ENCODE results near the gene TBX21.
"Not testable (repeated sequence)": the region's sequence is repeated elsewhere in the genome, so short reads cannot be mapped to it uniquely, and the experiment has no call there.

Gene TBX21

DNA sequence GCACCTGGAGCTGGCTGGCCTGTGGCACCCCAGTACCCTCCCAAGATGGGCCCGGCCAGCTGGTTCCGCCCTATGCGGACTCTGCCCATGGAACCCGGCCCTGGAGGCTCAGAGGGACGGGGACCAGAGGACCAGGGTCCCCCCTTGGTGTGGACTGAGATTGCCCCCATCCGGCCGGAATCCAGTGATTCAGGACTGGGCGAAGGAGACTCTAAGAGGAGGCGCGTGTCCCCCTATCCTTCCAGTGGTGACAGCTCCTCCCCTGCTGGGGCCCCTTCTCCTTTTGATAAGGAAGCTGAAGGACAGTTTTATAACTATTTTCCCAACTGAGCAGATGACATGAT, 12.0 kb downstream of the TBX21 start:
- Histone ChIP-seq H3K36me3 (ENCODE audit: control insufficient read depth, insufficient read depth, low read length) (no peaks in the 10 kb centered on the region), H3K4me3 (ENCODE audit: low read length) (no peak overlapping the region), H3K27me3 (ENCODE audit: control insufficient read depth, insufficient read depth, low read length) (peaks cover 9% of the 10 kb centered on the region), H3K27ac (ENCODE audit: low read depth, low read length) (no peak overlapping the region), H3K9ac (ENCODE audit: low read length) (no peak overlapping the region), H3K4me1 (ENCODE audit: control insufficient read depth, insufficient read depth, low read length) (no peaks in the 10 kb centered on the region)

DNA sequence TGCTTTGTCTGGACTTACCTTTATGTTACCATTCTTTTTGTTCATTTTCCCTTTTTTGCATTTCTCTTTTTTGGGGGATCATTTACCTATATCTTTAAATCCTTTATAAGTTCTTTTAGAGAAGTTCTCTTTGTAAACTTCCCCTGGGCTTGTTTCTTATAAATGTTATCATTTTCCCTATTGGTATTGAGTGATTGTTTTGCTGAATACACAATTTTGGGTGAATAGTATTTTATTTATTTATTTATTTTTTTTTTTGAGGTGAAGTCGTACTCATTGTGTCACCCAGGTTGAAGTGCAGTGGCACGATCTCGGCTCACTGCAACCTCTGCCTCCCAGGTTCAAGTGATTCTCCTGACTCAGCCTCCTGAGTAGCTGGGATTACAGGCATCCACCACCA, 18.4 kb downstream of the TBX21 start:
- Histone ChIP-seq H3K9ac (ENCODE audit: low read length) (no peak overlapping the region), H3K27ac (ENCODE audit: low read depth, low read length) (no peak overlapping the region), H3K36me3 (ENCODE audit: control insufficient read depth, insufficient read depth, low read length) (no peaks in the 10 kb centered on the region), H3K4me1 (ENCODE audit: control insufficient read depth, insufficient read depth, low read length) (no peaks in the 10 kb centered on the region), H3K4me3 (ENCODE audit: low read length) (no peak overlapping the region), H3K27me3 (ENCODE audit: control insufficient read depth, insufficient read depth, low read length) (no peaks in the 10 kb centered on the region)

DNA sequence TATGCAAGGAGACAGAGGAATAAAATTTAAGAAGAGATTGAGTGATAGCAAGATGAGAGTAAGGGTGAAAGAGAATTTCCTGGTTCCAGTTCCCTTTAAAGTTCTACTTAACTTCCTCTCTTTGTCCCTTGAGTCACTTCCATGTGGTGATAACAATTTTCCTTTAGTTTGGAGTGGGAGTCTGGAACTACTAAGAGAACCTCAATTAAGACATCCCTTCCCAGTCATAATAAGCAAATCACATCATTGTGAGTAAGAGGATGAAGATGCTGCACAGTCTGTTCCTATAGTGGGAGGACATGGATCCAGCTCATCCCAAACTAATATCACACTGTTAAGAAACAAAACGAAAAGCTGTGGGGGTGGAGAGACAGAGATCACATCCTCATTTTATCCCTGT, 24.4 kb downstream of the TBX21 start:
- no peak overlapping the region for H3K27ac ChIP-seq (ENCODE audit: low read depth, low read length)
- H3K9ac ChIP-seq (ENCODE audit: low read length): no peak overlapping the region
- no peaks in the 10 kb centered on the region for H3K4me1 ChIP-seq (ENCODE audit: control insufficient read depth, insufficient read depth, low read length)
- no peaks in the 10 kb centered on the region for H3K36me3 ChIP-seq (ENCODE audit: control insufficient read depth, insufficient read depth, low read length)
- no peak overlapping the region for H3K4me3 ChIP-seq (ENCODE audit: low read length)
- no peaks in the 10 kb centered on the region for H3K27me3 ChIP-seq (ENCODE audit: control insufficient read depth, insufficient read depth, low read length)

DNA sequence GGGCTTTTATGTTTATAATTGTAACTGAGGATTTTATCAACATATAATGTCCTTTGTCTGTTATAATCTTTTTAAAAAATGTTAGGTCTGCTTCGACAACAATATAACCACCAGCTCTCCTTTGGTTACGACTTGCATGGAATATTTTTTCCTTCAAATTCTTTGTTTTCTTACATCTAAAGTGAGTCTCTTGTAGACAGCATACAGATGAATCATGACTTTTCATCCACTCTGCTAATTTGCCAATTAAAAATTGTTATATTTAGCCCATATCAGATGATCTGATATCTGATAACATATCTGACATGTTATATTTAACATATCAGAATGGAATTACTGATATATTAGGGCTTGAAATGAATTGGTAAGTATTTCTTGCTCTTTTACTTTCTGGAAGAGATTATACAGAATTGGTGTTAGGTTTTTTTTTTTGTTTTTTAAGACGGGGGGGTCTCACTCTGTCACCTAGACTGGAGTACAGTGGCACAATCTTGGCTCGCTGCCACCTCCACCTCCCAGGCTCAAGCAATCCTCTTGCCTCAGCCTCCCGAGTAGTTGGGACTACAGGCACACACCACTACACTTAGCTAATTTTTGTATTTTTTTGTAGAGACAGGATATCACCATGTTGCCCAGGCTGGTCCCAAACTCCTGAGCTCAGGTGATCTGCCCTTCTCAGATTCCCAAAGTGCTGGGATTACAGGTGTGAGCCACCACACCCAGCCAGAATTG, 27.5 kb downstream of the TBX21 start:
- no peak overlapping the region for H3K9ac ChIP-seq (ENCODE audit: low read length)
- no peaks in the 10 kb centered on the region for H3K36me3 ChIP-seq (ENCODE audit: control insufficient read depth, insufficient read depth, low read length)
- no peaks in the 10 kb centered on the region for H3K4me1 ChIP-seq (ENCODE audit: control insufficient read depth, insufficient read depth, low read length)
- H3K27ac ChIP-seq (ENCODE audit: low read depth, low read length): no peak overlapping the region
- no peaks in the 10 kb centered on the region for H3K27me3 ChIP-seq (ENCODE audit: control insufficient read depth, insufficient read depth, low read length)
- H3K4me3 ChIP-seq (ENCODE audit: low read length): no peak overlapping the region

DNA sequence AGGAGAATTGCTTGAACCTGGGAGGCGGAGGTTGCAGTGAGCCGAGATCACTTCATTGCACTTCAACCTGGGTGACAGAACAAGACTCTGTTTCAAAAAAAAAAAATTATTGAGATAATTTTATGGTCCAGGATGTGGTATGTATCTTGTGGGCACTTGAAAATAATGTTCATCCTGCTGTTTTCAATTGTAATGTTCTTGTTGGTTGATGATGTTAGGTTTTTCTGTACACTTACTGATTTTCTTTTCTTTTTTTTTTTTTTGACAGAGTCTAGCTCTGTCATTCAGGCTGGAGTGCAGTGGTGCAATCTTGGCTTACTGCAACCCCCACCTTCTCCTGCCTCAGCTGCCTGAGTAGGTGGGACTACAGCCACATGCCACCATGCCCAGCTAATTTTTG, 29.7 kb downstream of the TBX21 start:
- no peak overlapping the region for H3K27ac ChIP-seq (ENCODE audit: low read depth, low read length)
- H3K4me3 ChIP-seq (ENCODE audit: low read length): no peak overlapping the region
- no peaks in the 10 kb centered on the region for H3K4me1 ChIP-seq (ENCODE audit: control insufficient read depth, insufficient read depth, low read length)
- H3K36me3 ChIP-seq (ENCODE audit: control insufficient read depth, insufficient read depth, low read length): no peaks in the 10 kb centered on the region
- no peak overlapping the region for H3K9ac ChIP-seq (ENCODE audit: low read length)
- H3K27me3 ChIP-seq (ENCODE audit: control insufficient read depth, insufficient read depth, low read length): no peaks in the 10 kb centered on the region

DNA sequence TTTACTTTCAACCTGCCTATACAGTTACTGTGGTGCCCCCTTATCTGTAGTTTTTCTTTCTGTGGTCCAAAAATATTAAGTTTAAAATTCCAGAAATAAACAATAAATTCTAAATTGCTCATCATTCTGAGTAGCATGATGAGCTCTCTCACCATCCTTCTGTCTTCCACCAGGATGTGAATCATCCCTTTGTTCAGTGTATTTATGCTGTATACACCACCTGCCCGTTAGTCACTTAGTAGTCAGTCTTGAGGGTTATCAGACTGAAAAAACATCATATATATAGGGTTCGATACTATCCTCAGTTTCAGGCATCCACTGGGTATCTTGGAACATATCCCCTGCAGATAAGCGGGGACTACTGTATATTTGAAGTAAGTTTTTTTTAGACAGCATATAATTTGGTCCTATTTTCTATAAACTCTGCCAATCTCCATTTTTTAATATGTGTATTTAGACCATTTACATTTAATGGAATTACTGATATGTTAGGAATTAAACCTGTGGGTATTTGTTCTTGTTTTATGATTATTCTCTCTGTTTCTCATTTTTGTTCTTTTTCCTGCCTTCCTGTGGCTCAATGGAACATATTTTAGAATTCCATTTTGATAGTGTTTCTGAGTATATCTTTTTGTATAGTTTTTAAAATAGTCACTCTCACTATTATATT, 31.0 kb downstream of the TBX21 start:
- no peaks in the 10 kb centered on the region for H3K27me3 ChIP-seq (ENCODE audit: control insufficient read depth, insufficient read depth, low read length)
- no peaks in the 10 kb centered on the region for H3K36me3 ChIP-seq (ENCODE audit: control insufficient read depth, insufficient read depth, low read length)
- H3K27ac ChIP-seq (ENCODE audit: low read depth, low read length): no peak overlapping the region
- H3K9ac ChIP-seq (ENCODE audit: low read length): no peak overlapping the region
- H3K4me1 ChIP-seq (ENCODE audit: control insufficient read depth, insufficient read depth, low read length): no peaks in the 10 kb centered on the region
- no peak overlapping the region for H3K4me3 ChIP-seq (ENCODE audit: low read length)

DNA sequence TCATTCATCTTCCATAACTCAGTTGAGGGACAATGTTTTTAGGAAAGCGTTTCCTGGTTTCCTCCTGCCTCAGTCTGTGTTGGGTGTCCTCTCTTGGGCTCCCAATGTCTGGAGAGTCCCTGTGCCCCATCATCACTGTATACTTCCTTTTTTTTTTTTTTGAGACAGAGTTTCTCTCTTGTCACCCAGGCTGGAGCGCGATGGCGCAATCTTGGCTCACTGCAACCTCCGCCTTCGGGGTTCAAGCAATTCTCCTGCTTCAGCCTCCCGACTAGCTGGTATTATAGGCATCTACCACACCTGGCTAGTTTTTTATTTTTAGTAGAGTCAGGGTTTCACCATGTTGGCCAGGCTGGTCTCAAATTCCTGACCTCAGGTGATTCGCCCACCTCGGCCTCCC, 40.6 kb downstream of the TBX21 start:
- not testable (repeated sequence) for H3K27ac ChIP-seq (ENCODE audit: low read depth, low read length); H3K4me1 ChIP-seq (ENCODE audit: control insufficient read depth, insufficient read depth, low read length); H3K4me3 ChIP-seq (ENCODE audit: low read length); H3K9ac ChIP-seq (ENCODE audit: low read length); H3K36me3 ChIP-seq (ENCODE audit: control insufficient read depth, insufficient read depth, low read length)
- peaks cover 11% of the 10 kb centered on the region for H3K27me3 ChIP-seq (ENCODE audit: control insufficient read depth, insufficient read depth, low read length)

DNA sequence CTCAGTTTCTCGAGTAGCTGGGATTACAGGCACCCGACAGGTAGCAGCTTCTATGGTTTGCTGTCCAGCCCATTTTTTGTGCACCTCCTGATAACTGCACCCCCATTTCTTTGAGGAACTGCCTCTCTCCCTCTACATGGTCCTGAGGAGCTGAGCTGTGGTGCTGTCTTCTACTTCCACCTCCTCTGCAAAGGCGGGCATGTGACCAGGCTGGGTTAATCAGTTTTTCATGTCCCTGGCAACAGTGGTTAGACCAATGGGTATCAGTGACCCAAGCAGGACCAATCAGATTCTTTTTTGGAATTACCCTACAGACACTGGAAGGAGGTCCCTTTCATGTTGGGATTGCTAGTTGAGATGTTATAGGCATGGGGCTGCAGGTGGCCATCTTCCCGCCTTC, 41.3 kb downstream of the TBX21 start:
- no peaks in the 10 kb centered on the region for H3K4me1 ChIP-seq (ENCODE audit: control insufficient read depth, insufficient read depth, low read length)
- peaks cover 11% of the 10 kb centered on the region for H3K27me3 ChIP-seq (ENCODE audit: control insufficient read depth, insufficient read depth, low read length)

DNA sequence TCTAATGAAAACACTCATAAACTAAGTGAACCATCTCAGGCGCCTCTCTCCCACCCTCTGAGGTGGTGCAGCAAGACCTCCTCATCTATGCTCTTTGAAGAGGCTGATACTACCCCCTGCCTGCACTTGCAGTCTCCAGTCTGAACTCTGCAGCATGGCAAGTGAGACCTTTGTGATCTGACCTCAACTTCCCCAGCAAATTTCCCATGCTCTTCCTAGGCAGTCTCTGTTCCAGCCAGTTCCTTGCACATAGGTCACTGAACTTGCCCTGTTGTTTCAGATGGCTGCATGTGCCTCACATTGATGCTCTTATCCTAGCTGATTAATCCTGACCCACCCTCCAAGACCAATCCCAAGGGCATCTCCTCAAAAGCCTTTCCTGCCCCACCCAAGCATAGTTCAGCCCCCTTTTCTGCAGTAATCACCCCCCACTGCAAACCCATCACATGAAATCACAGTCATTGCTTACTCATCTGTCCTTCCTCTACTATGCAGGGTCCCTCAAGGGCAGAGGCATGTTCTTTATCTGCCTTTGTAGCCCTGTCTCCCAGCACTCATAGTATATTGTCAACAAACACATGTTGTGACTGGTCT, 42.0 kb downstream of the TBX21 start:
- no peak overlapping the region for H3K4me3 ChIP-seq (ENCODE audit: low read length)
- no peak overlapping the region for H3K9ac ChIP-seq (ENCODE audit: low read length)
- H3K27me3 ChIP-seq (ENCODE audit: control insufficient read depth, insufficient read depth, low read length): peaks cover 11% of the 10 kb centered on the region
- H3K36me3 ChIP-seq (ENCODE audit: control insufficient read depth, insufficient read depth, low read length): no peaks in the 10 kb centered on the region
- no peaks in the 10 kb centered on the region for H3K4me1 ChIP-seq (ENCODE audit: control insufficient read depth, insufficient read depth, low read length)
- no peak overlapping the region for H3K27ac ChIP-seq (ENCODE audit: low read depth, low read length)

More for the DNA sequence above, 41.3 kb downstream of the TBX21 start:
- H3K36me3 ChIP-seq (ENCODE audit: control insufficient read depth, insufficient read depth, low read length): no peaks in the 10 kb centered on the region
- H3K4me3 ChIP-seq (ENCODE audit: low read length): no peak overlapping the region
- no peak overlapping the region for H3K27ac ChIP-seq (ENCODE audit: low read depth, low read length)
- no peak overlapping the region for H3K9ac ChIP-seq (ENCODE audit: low read length)

DNA sequence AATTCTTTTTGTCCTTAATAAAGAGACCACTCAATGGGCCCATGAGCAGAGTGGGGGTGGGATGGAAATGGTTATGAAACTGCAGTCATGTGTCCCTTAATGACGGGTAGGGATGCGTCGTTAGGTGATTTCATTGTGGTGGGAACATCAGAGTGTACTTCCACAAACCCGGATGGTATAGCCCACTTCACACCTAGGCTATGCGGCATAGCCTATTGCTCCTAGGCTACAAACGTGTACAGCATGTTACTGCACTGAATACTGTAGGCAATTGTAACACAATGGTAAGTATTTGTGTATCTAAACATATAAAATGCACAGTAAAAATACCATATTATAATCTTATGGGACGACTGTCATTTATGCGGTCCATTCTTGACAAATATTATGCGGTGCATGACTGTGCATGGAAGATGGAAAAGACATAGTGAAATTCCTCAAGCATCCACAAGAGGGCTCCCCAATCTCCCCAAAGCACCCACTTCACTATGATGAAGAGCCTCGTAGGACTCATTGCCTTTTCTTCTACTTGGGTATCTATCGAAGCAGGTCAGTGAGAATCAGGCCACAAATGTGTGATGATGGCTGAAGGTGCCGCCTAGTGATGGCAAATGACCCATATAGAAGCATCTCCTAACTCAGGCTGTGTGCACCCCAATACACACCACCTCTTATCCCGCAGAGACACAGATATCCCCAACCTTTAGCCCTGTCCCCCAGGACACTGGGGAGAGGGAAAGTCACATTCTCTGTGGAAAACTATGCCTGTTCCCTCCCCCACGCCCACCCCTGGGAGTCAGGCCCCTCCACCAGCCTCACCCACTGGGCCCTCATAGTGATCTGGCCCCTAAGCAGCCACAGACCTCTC, 43.5 kb downstream of the TBX21 start:
- peaks cover 13% of the 10 kb centered on the region for H3K27me3 ChIP-seq (ENCODE audit: control insufficient read depth, insufficient read depth, low read length)
- H3K27ac ChIP-seq (ENCODE audit: low read depth, low read length): no peak overlapping the region
- H3K36me3 ChIP-seq (ENCODE audit: control insufficient read depth, insufficient read depth, low read length): no peaks in the 10 kb centered on the region
- H3K4me1 ChIP-seq (ENCODE audit: control insufficient read depth, insufficient read depth, low read length): no peaks in the 10 kb centered on the region
- no peak overlapping the region for H3K9ac ChIP-seq (ENCODE audit: low read length)
- H3K4me3 ChIP-seq (ENCODE audit: low read length): no peak overlapping the region

DNA sequence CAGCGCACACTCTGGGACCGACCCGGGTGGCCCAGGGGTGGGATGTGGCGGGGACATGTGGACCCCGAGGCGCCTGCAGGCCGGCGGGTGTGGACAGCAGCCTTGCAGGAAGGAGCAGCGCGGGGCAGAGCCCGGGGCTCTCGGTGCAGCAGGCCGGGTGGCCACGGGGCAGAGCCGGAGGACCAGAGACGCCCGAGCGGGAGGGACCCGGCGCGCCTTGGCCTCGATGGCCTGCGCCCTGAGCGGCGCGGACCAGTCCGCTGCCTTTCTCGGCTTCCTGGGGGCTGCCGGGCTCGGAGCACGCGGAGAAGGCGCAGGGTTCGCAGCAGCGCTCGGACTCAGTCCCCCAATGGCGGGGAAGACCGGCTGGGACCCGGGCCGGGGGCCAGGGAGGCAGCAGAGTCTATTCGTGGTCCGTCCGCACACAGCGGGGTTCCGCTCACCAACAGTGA, 45.2 kb downstream of the TBX21 start:
- Histone ChIP-seq H3K36me3 (ENCODE audit: control insufficient read depth, insufficient read depth, low read length) (no peaks in the 10 kb centered on the region), H3K9ac (ENCODE audit: low read length) (no peak overlapping the region), H3K4me1 (ENCODE audit: control insufficient read depth, insufficient read depth, low read length) (no peaks in the 10 kb centered on the region), H3K27me3 (ENCODE audit: control insufficient read depth, insufficient read depth, low read length) (peaks cover 13% of the 10 kb centered on the region), H3K27ac (ENCODE audit: low read depth, low read length) (no peak overlapping the region), H3K4me3 (ENCODE audit: low read length) (no peak overlapping the region)

DNA sequence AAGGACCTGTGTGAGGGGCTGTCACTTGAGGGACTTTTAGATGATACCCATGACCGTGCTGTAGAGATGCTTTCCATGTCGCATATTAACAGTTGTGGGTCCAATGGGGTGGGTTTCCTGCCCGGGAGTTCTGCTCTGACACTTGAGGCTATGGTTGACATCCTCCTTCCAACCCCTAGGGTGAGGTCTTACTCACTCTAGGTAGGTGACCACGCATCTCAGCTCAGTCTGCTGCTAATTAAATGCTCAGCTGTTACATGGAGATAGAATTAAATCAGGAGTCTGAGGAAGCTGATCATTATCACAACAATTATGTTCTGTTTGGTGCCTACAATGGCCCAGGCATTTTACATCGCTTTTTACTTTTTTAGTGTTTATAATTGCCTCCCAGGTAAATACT, 48.4 kb downstream of the TBX21 start:
- Histone ChIP-seq H3K27ac (ENCODE audit: low read depth, low read length) (no peak overlapping the region), H3K9ac (ENCODE audit: low read length) (no peak overlapping the region), H3K27me3 (ENCODE audit: control insufficient read depth, insufficient read depth, low read length) (peaks cover 13% of the 10 kb centered on the region), H3K4me3 (ENCODE audit: low read length) (no peak overlapping the region), H3K4me1 (ENCODE audit: control insufficient read depth, insufficient read depth, low read length) (no peaks in the 10 kb centered on the region), H3K36me3 (ENCODE audit: control insufficient read depth, insufficient read depth, low read length) (no peaks in the 10 kb centered on the region)
